HepG2 (cell line): ENCODE measurements around the gene SLC23A3. TPM values are rescaled to one million over a fixed set of nuclear protein-coding genes. Genes with fewer than 3 reads are reported as not detected.

Source experiments
- ATF7 ChIP-seq, 2 experiments: fragments of 450-650 bp in 1 of 2; sonication (generic) in 1 of 2; formaldehyde crosslinking in 1 of 2; IDR thresholded peaks; 2 replicates each; pipeline versions ENCODE4 v1.4.0 to v1.6.1; 2016 to 2020; ENCODE audit warnings: antibody characterized with exemption in 1 of 2, mild to moderate bottlenecking in 1 of 2, missing genetic modification reagents in 1 of 2
- HMGA1 ChIP-seq: sonication (generic); formaldehyde crosslinking; conservative IDR thresholded peaks from 2 replicates; pipeline ENCODE4 v1.4.0; 2020; ENCODE audit warnings: missing genetic modification reagents
- KDM1A ChIP-seq: IDR thresholded peaks from 2 replicates; pipeline ENCODE4 v1.6.1; 2016; ENCODE audit warnings: missing compliant biosample characterization
- RBM22 ChIP-seq: fragments of 200-400 bp; formaldehyde crosslinking; optimal IDR thresholded peaks from 2 replicates; pipeline ENCODE3; 2017; ENCODE audit warnings: mild to moderate bottlenecking, low read length, moderate library complexity
- STAG1 ChIP-seq: sonication (generic); formaldehyde crosslinking; IDR thresholded peaks from 2 replicates; pipeline ENCODE4 v1.4.0; 2020; ENCODE audit warnings: missing genetic modification reagents
- polyA plus RNA-seq, 8 experiments: library from polyadenylated mRNA; depleted of rRNA in 3 of 8; stranded (reverse) in 7 of 8; unstranded in 1 of 8; fragments of >200 nt; fragmentation: Illumina TruSeq in 4 of 8; extraction: Trizol in 4 of 8; gene quantifications; 2 replicates each; pipeline versions ENCODE4 v1.2.1 to v1.2.3, GENCODE V29; 2011 to 2016; ENCODE audit warnings: low read depth in 4 of 8, missing spikeins in 1 of 8, mixed read lengths in 1 of 8; ENCODE audit not compliant: insufficient read depth in 1 of 8
- total RNA-seq, 5 experiments: library from RNA; depleted of rRNA; stranded (reverse); fragments of >200 nt; fragmentation: Illumina TruSeq; extraction: Trizol; gene quantifications; 2 replicates each; pipeline ENCODE4 v1.2.3, GENCODE V29; 2016; ENCODE audit warnings: low read depth in 1 of 5
- TF ChIP-seq, protein P1 (sequence below), 2 experiments: sonication (generic) in 1 of 2; formaldehyde crosslinking in 1 of 2; IDR thresholded peaks; 2 replicates each; pipeline versions ENCODE4 v1.4.0 to v1.6.1; 2016 to 2020; ENCODE audit warnings: borderline replicate concordance in 1 of 2, low read depth in 1 of 2, mild to moderate bottlenecking in 1 of 2, missing genetic modification reagents in 1 of 2
- TF ChIP-seq, protein P2 (sequence below): sonication (generic); formaldehyde crosslinking; IDR thresholded peaks from 2 replicates; pipeline ENCODE4 v1.4.0; 2020; ENCODE audit warnings: low read depth, mild to moderate bottlenecking, missing genetic modification reagents
- TF ChIP-seq, protein P3 (sequence below): sonication (generic); formaldehyde crosslinking; IDR thresholded peaks from 2 replicates; pipeline ENCODE4 v1.4.0; 2020; ENCODE audit warnings: low read depth, mild to moderate bottlenecking, missing genetic modification reagents
- TF ChIP-seq, protein P4 (sequence below), 2 experiments: sonication (generic) in 1 of 2; formaldehyde crosslinking in 1 of 2; IDR thresholded peaks; 2 replicates each; pipeline versions ENCODE4 v1.6.1 to v1.9.0; 2014 to 2022; ENCODE audit warnings: antibody characterized with exemption in 1 of 2, borderline replicate concordance in 1 of 2, inconsistent platforms in 1 of 2, low read depth in 1 of 2, missing genetic modification reagents in 1 of 2

The SLC23A3 gene
- total and polyA plus RNA-seq, 2 of the 13 experiments (the other 11 are each of a cell fraction or from before 2014, with no cell fraction given): 0.38 to 0.78 TPM

DNA sequence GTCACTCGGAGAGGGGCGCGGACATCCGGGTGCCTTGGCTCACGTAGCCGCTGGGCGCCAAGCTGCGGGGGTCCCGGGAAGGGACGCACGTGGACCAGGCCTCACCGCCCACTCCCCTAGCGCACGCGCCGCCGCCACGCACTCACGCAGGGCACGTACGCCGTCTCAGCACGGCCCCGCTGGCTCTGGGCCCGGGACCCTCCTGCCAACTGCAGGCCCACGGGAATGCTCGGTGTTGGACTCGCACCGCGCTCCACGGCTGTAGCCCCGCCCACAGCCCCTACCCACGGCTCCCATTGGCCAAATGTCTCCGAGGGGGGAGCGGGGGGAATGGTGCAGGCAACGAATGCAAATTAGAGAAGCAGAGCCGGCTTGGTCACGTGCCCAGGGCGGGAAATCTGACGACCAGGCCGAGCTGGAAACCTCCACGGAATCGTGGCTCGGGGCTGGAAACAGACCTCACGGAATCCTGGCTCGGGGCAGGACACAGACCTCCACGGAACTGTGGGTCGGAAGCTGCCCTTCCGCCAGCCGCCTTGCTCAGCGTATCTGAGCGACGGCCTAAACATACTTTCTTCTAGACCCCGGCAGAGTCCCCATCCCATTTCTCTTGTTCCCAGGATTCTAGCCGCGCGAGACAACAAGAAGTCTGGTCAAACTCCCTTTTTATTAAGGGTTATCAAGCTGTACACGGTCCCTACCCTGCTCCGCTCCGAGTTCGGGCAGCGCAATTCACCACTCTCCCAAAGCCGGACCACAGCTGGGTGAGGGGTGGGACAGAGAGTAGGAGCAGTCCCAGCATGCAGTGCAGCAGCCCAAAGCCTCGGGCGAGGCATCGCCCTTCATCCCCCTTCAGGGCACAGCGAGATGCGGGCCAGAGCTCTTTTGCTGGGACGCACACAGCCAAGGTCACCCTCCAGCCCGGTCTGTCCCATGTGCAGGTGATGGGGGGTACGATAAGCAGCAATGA, 49.2 kb upstream of the SLC23A3 start, which contains the start of gene ABCB6 (continued):
- TF ChIP-seq, protein P1, sequence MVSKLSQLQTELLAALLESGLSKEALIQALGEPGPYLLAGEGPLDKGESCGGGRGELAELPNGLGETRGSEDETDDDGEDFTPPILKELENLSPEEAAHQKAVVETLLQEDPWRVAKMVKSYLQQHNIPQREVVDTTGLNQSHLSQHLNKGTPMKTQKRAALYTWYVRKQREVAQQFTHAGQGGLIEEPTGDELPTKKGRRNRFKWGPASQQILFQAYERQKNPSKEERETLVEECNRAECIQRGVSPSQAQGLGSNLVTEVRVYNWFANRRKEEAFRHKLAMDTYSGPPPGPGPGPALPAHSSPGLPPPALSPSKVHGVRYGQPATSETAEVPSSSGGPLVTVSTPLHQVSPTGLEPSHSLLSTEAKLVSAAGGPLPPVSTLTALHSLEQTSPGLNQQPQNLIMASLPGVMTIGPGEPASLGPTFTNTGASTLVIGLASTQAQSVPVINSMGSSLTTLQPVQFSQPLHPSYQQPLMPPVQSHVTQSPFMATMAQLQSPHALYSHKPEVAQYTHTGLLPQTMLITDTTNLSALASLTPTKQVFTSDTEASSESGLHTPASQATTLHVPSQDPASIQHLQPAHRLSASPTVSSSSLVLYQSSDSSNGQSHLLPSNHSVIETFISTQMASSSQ (IDR thresholded peaks at IDR 0.05; ENCODE audit: low read depth): no peak
- TF ChIP-seq, protein P1 (CRISPR knock-in tag; IDR thresholded peaks at IDR 0.05; ENCODE audit: borderline replicate concordance): peak; percentile 79; the same call in 1 of the 2 replicates
- TF ChIP-seq STAG1 (CRISPR knock-in tag) (peak; percentile 37), KDM1A (CRISPR knock-in tag) (no peak; the same call in 1 of the 2 replicates), RBM22 (peak; percentile 96), ATF7 (IDR thresholded peaks at IDR 0.05) (no peak), ATF7 (CRISPR knock-in tag; IDR thresholded peaks at IDR 0.05) (no peak), HMGA1 (CRISPR knock-in tag) (no peak)
- TF ChIP-seq, protein P2, sequence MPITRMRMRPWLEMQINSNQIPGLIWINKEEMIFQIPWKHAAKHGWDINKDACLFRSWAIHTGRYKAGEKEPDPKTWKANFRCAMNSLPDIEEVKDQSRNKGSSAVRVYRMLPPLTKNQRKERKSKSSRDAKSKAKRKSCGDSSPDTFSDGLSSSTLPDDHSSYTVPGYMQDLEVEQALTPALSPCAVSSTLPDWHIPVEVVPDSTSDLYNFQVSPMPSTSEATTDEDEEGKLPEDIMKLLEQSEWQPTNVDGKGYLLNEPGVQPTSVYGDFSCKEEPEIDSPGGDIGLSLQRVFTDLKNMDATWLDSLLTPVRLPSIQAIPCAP: no peak
- TF ChIP-seq, protein P3, sequence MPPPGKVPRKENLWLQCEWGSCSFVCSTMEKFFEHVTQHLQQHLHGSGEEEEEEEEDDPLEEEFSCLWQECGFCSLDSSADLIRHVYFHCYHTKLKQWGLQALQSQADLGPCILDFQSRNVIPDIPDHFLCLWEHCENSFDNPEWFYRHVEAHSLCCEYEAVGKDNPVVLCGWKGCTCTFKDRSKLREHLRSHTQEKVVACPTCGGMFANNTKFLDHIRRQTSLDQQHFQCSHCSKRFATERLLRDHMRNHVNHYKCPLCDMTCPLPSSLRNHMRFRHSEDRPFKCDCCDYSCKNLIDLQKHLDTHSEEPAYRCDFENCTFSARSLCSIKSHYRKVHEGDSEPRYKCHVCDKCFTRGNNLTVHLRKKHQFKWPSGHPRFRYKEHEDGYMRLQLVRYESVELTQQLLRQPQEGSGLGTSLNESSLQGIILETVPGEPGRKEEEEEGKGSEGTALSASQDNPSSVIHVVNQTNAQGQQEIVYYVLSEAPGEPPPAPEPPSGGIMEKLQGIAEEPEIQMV (CRISPR knock-in tag): peak; percentile 40; the same call in 1 of the 2 replicates
- TF ChIP-seq, protein P4, sequence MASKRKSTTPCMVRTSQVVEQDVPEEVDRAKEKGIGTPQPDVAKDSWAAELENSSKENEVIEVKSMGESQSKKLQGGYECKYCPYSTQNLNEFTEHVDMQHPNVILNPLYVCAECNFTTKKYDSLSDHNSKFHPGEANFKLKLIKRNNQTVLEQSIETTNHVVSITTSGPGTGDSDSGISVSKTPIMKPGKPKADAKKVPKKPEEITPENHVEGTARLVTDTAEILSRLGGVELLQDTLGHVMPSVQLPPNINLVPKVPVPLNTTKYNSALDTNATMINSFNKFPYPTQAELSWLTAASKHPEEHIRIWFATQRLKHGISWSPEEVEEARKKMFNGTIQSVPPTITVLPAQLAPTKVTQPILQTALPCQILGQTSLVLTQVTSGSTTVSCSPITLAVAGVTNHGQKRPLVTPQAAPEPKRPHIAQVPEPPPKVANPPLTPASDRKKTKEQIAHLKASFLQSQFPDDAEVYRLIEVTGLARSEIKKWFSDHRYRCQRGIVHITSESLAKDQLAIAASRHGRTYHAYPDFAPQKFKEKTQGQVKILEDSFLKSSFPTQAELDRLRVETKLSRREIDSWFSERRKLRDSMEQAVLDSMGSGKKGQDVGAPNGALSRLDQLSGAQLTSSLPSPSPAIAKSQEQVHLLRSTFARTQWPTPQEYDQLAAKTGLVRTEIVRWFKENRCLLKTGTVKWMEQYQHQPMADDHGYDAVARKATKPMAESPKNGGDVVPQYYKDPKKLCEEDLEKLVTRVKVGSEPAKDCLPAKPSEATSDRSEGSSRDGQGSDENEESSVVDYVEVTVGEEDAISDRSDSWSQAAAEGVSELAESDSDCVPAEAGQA (IDR thresholded peaks at IDR 0.05; ENCODE audit: low read depth): peak; percentile 29; the same call in 1 of the 2 replicates
- TF ChIP-seq, protein P4 (CRISPR knock-in tag; IDR thresholded peaks at IDR 0.05; ENCODE audit: borderline replicate concordance): 0 out of 2 replicates have a peak, but pooled peaks have one; percentile 72
